Stomach (tissue), 9 donors: ENCODE results near the gene RPH3AL. TPM values are rescaled to one million over a fixed set of nuclear protein-coding genes. Genes with fewer than 3 reads are reported as not detected.
A peak's percentile ranks its signal among the peaks of the same experiment; 100 is the strongest.

Source experiments
- DNase-seq, 2 donors: peaks; one replicate each; pipeline versions ENCODE4 v3.0.0 to v3.0.0-alpha.2; 2013 to 2019
- H3K27ac ChIP-seq, 5 donors: fragments of 200-600 bp in 4 of 5; sonication (generic) in 4 of 5; one replicate each; pipeline ENCODE4 v1.5.1; 2013 to 2019; ENCODE audit warnings: mild to moderate bottlenecking in 1 of 5, moderate library complexity in 1 of 5
- H3K27me3 ChIP-seq, 3 donors: fragments of 200-600 bp; sonication (generic); one replicate each; pipeline ENCODE4 v1.5.1; 2017 to 2019; ENCODE audit warnings: mixed run types in 1 of 3
- H3K36me3 ChIP-seq, 4 donors: fragments of 200-600 bp; sonication (generic); 1 replicate in 3 of 4; 2 replicates in 1 of 4; pipeline ENCODE4 v1.5.1; 2016 to 2019
- H3K4me1 ChIP-seq, 4 donors: fragments of 200-600 bp; sonication (generic); one replicate each; pipeline ENCODE4 v1.5.1; 2016 to 2019
- H3K4me3 ChIP-seq, 4 donors: fragments of 200-600 bp; sonication (generic) in 3 of 4; one replicate each; pipeline ENCODE4 v1.5.1; 2016 to 2019; ENCODE audit warnings: mild to moderate bottlenecking in 1 of 4
- H3K9me3 ChIP-seq, 4 donors: fragments of 200-600 bp; sonication (generic); one replicate each; pipeline ENCODE4 v1.5.1; 2016 to 2019
- CTCF ChIP-seq, 7 experiments: fragments of 450-650 bp in 4 of 7; fragments of 200-600 bp in 3 of 7; sonication (generic) in 3 of 7; IDR thresholded peaks; one replicate each; pipeline ENCODE4 v1.5.1; 2016 to 2019; ENCODE audit warnings: antibody characterized with exemption in 7 of 7, control low read depth in 2 of 7, mild to moderate bottlenecking in 1 of 7
- EP300 ChIP-seq: sonication (generic); formaldehyde crosslinking; IDR thresholded peaks from one replicate; pipeline ENCODE4 v1.6.1; 2017; ENCODE audit warnings: antibody characterized with exemption
- POLR2A ChIP-seq, 4 donors: fragments of 450-650 bp; IDR thresholded peaks; one replicate each; pipeline ENCODE4 v1.6.1; 2016; ENCODE audit warnings: antibody characterized with exemption in 4 of 4, control low read depth in 2 of 4, mild to moderate bottlenecking in 1 of 4, moderate library complexity in 1 of 4
- POLR2AphosphoS5 ChIP-seq, 3 donors: sonication (generic); formaldehyde crosslinking; IDR thresholded peaks; one replicate each; pipeline ENCODE4 v1.6.1; 2016; ENCODE audit warnings: antibody characterized with exemption in 3 of 3
- WGBS, 5 donors: extraction: QIAGEN DNeasy Blood & Tissue Kit in 3 of 5; methylation state at CpG; one replicate each; pipeline versions ENCODE4 v1.1.5 to v1.1.7; 2013 to 2018; 5-methylcytosine and 5-hydroxymethylcytosine counted together
- intact Hi-C: fragments of 100-400 bp; cut with DNase I; formaldehyde crosslinking; loops from one replicate; pipeline ENCODE4 v1.15.1; 2023; ENCODE audit warnings: low total_unique reads
- polyA plus RNA-seq, 3 donors: library from polyadenylated mRNA; stranded (reverse); fragments of 200-250 nt; gene quantifications; one replicate each; pipeline ENCODE4 v1.2.3, GENCODE V29; 2013
- total RNA-seq, 5 donors: library from RNA; depleted of rRNA; stranded (reverse); fragments of >200 nt; gene quantifications; one replicate each; pipeline versions ENCODE4 v1.1.0 to v1.2.3, GENCODE V29; 2014 to 2016
- donor health status: healthy with polysubstance abuse.
- donor health status: Bipolar disorder and iron deficiency.
- donor health status: healthy.

RPH3AL gene
- total and polyA plus RNA-seq, 8 donors, result 4.9 to 38.5 (median 17.4) TPM

GRCh38 chr17:165939-166338 is 186.7 kb downstream of the RPH3AL start:
- DNase-seq, result no peak
- WGBS, 5 donors, result 90 to 93% (median 91%) methylated on average over 13 to 14 of the region's 14 CpGs
- no peaks in the 10 kb centered on the region for H3K9me3 ChIP-seq
- no peak for TF ChIP-seq CTCF (IDR thresholded peaks at IDR 0.05)
- TF ChIP-seq POLR2A (IDR thresholded peaks at IDR 0.05), result no peak
- no peak for TF ChIP-seq EP300
- no peak for TF ChIP-seq POLR2AphosphoS5 (IDR thresholded peaks at IDR 0.05)
- no peak overlapping the region for H3K27ac ChIP-seq
- no peaks in the 10 kb centered on the region for H3K4me1 ChIP-seq
- H3K27me3 ChIP-seq, result peaks cover 0 to 6% (median 0%) of the 10 kb centered on the region in 3 donors
- no peak overlapping the region for H3K4me3 ChIP-seq
- peaks cover 0 to 23% (median 2%) of the 10 kb centered on the region in 4 donors for H3K36me3 ChIP-seq
- intact Hi-C loops, result no loop called here

GRCh38 chr17:164303-165235 is 188.0 kb downstream of the RPH3AL start:
- H3K27me3 ChIP-seq, result peaks cover 0 to 6% (median 0%) of the 10 kb centered on the region in 3 donors
- intact Hi-C loops, result no loop called here
- H3K27ac ChIP-seq, result no peak overlapping the region
- peak; percentile 47 to 85 for DNase-seq
- H3K4me3 ChIP-seq, result no peak overlapping the region
- TF ChIP-seq CTCF (IDR thresholded peaks at IDR 0.05) (peak in 4 of 7 experiments; percentile 13 to 58 (median 25)), POLR2A (IDR thresholded peaks at IDR 0.05) (no peak), POLR2AphosphoS5 (IDR thresholded peaks at IDR 0.05) (no peak)
- peaks cover 0 to 34% (median 2%) of the 10 kb centered on the region in 4 donors for H3K36me3 ChIP-seq
- WGBS, 5 donors, result 56 to 73% (median 63%) methylated on average over 15 to 16 of the region's 16 CpGs
- no peaks in the 10 kb centered on the region for H3K9me3 ChIP-seq
- no peaks in the 10 kb centered on the region for H3K4me1 ChIP-seq

GRCh38 chr17:163514-164098 is 189.0 kb downstream of the RPH3AL start:
- no peak for TF ChIP-seq POLR2AphosphoS5 (IDR thresholded peaks at IDR 0.05)
- no peak for TF ChIP-seq EP300
- peak in 1 of 7 experiments; percentile 11 for TF ChIP-seq CTCF (IDR thresholded peaks at IDR 0.05)
- no peak for TF ChIP-seq POLR2A (IDR thresholded peaks at IDR 0.05)
- DNase-seq, result no peak
- Histone ChIP-seq H3K9me3 (no peaks in the 10 kb centered on the region), H3K4me3 (no peak overlapping the region), H3K27me3 (peaks cover 0 to 6% (median 0%) of the 10 kb centered on the region in 3 donors), H3K36me3 (peaks cover 0 to 36% (median 2%) of the 10 kb centered on the region in 4 donors), H3K4me1 (no peaks in the 10 kb centered on the region), H3K27ac (no peak overlapping the region)
- intact Hi-C loops, result no loop called here
- 65 to 80% (median 72%) methylated on average over 10 to 11 of the region's 11 CpGs for WGBS, 5 donors

GRCh38 chr17:162689-163088 is 189.9 kb downstream of the RPH3AL start:
- no peak overlapping the region for H3K4me3 ChIP-seq
- H3K9me3 ChIP-seq, result no peaks in the 10 kb centered on the region
- intact Hi-C loops, result no loop called here
- no peaks in the 10 kb centered on the region for H3K4me1 ChIP-seq
- no peak for DNase-seq
- 64 to 79% (median 74%) methylated on average over 10 to 11 of the region's 11 CpGs for WGBS, 5 donors
- H3K36me3 ChIP-seq, result peaks cover 0 to 36% (median 2%) of the 10 kb centered on the region in 4 donors
- TF ChIP-seq POLR2AphosphoS5 (IDR thresholded peaks at IDR 0.05), result no peak
- TF ChIP-seq POLR2A (IDR thresholded peaks at IDR 0.05), result no peak
- TF ChIP-seq EP300, result no peak
- no peak for TF ChIP-seq CTCF (IDR thresholded peaks at IDR 0.05)
- no peak overlapping the region for H3K27ac ChIP-seq
- H3K27me3 ChIP-seq, result peaks cover 0 to 6% (median 0%) of the 10 kb centered on the region in 3 donors
